ENCODE data around the gene COX7A1. TPM values are rescaled to one million over a fixed set of nuclear protein-coding genes. Genes with fewer than 3 reads are reported as not detected.
A peak's percentile ranks its signal among the peaks of the same experiment; 100 is the strongest.
"Not testable (repeated sequence)": the region's sequence is repeated elsewhere in the genome, so short reads cannot be mapped to it uniquely, and the experiment has no call there.

Gene COX7A1
- total RNA-seq: 10 to 100 TPM in 1 of 2 donors, 1 to 10 TPM in 1; 5.5 to 21.3 TPM
- long read RNA-seq, partial matches to known transcripts: 0 of 2 reads
- long read RNA-seq, other reads (novel, unspliced or antisense): 0 of 2 reads

DNA sequence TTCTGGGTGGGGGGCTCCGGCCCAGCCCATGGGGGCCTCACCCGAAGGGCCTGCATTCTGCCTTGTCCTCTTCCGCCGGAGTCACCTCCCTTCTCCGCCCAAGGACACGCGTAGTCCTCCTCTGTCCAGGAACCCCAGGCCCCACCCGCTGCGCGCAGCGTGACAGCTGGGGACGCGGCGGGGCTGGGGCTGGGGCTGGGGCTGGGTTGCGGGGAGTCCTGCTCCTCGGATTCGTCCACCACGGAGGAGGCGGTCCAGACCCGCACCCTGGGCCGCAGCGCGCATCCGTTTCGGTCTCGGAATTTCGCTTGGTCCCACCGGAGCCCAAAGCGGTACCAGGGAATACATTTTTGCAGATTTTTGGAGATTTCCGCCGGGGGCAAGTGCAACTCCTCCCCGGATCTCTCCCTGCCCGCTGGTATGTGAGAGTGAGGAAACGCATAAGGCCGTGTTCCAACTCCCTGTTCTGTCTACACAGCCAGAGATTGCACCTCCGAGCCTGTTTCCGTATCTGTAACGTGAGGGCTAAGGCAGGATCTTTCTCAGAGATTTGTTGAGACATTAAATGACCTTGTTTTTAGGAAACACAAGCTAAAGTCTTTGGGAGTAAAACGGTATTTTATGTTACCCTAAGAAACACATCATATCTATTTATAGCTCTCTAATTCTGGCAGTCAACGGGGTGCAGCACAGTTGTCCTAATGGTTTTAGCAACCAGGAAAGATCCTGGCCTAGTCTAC, at the start of gene COX7A1:
COX7A1 (minus strand) TSS at position 96 of the 740 bp plus-strand sequence; CDS start at position 56, 40 bp downstream.
- DNase-seq (no peak), ATAC-seq (peak; percentile 36)
- intact Hi-C loops (cut with DNase I, micrococcal nuclease): no loop called here

DNA sequence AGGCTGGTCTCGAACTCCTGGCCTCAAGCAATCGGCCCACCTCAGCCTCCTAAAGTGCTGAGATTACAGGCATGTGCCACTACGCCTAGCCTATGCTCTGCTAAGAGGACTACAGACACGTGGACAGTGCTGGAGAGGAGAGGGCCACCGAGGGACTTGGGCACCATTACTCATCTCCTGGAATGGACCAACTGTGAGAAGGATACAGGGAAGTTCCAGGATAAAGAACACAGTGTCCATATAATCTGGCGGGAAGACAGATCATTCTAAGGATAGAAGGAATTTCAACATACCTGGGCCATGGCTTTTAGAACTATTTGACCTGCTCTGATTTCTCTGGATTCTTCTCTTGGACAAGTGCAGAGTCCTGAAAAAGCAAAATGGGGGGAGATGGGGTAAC, 49.4 kb upstream of the COX7A1 start:
- intact Hi-C loops (cut with DNase I, micrococcal nuclease): no loop called here
- DNase-seq (no peak), ATAC-seq (no peak)

DNA sequence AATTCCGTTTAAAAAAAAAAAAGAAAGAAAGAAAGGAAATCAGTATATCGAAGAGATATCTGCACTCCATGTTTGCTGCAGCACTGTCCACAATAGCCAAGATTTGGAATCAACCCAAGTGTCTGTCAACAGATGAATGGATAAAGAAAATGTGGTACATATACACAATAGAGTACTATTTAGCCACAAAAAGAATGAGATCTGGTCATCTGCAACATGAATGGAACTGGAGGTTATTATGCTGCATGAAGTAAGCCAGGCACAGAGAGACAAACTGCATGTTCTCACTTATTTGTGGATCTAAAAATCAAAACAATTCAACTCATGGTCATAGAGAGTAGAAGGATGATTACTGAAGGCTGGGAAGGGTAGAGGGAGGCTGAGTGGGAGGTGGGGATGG, 45.9 kb upstream of the COX7A1 start:
- ATAC-seq (no peak), DNase-seq (no peak)
- intact Hi-C loops (cut with DNase I, micrococcal nuclease): no loop called here

- intact Hi-C loops (cut with DNase I, micrococcal nuclease): no loop called here
- DNase-seq (no peak), ATAC-seq (no peak)
Observed at GRCh38 chr19:36196249-36196648, 44.0 kb upstream of the COX7A1 start.

GRCh38 chr19:36186722-36187121, 34.5 kb upstream of the COX7A1 start:
- DNase-seq; intact Hi-C loops (cut with DNase I, micrococcal nuclease); ATAC-seq: not testable (repeated sequence)

- intact Hi-C loops (cut with DNase I, micrococcal nuclease): no loop called here
- DNase-seq (no peak), ATAC-seq (no peak)
Observed at GRCh38 chr19:36183245-36183628, 31.0 kb upstream of the COX7A1 start.

DNA sequence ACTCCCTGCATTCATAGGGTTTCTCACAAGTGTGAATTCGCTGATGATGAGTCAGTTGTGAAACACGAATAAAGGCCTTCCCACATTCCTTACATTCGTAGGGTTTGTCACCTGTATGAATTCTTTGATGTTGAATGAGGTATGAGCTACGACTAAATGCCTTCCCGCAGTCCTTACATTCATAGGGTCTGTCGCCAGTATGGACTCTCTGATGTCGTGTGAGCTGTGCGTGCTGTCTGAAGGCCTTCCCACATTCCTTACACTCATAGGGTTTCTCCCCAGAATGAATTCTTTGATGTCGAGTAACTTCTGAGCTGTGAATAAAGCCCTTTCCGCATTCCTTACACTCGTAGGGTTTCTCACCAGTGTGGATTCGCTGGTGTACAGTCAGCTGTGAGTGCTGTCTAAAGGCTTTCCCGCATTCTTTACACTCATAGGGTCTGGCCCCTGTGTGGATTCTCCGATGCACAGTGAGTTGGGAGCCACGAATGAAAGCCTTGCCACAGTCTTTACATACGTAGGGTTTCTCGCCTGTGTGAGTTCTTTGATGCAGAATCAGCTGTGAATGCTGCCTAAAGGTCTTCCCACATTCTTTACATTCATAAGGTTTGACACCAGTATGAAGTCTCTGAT, 30.5 kb upstream of the COX7A1 start:
- no peak for DNase-seq
- intact Hi-C loops (cut with DNase I, micrococcal nuclease): no loop called here
- ATAC-seq: no peak

DNA sequence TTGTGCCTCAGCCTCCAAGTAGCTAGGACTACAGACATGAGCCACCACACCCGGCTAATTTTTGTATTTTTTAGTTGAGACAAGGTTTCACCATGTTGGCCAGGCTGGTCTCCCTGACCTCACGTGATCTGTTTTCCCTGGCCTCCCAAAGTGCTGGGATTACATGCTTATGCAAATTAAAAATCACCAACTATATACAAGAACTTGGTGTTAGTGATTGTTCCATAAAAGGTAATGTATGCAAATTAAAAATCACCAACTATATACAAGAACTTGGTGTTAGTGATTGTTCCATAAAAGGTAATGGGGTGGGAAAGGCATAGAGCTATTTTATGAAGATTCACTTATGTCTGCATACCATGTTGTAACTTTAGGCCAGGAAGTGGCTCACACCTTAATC, 26.8 kb upstream of the COX7A1 start:
- ATAC-seq; DNase-seq; intact Hi-C loops (cut with DNase I, micrococcal nuclease): not testable (repeated sequence)

DNA sequence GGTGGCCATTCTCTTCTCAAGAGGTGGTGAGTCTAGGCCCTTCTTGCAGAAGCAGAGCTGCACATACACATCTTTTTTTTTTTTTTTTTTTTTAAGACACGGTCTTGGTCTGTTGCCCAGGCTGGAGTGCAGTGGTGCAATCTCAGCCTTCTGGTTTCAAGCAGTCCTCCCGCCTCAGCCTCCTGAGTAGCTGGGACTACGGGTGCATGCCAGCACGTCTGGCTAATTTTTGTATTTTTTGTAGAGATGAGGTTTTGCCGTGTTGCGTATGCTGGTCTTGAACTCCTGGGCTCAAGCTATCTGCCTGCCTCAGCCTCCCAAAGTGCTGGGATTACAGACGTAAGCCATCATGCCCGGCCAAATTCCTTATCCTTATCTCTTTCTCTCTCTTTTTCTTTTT, 21.6 kb upstream of the COX7A1 start:
- intact Hi-C loops (cut with DNase I, micrococcal nuclease): loop anchor here (5.0 kb wide), 1 partner anchor 47 kb away; no protein-coding TSS in a partner anchor
- not testable (repeated sequence) for DNase-seq, ATAC-seq

- no peak for ATAC-seq
- no peak for DNase-seq
- intact Hi-C loops (cut with DNase I, micrococcal nuclease): loop anchor here (5.0 kb wide), 1 partner anchor 46 kb away; no protein-coding TSS in a partner anchor
Observed at GRCh38 chr19:36172852-36173251, 20.6 kb upstream of the COX7A1 start.

DNA sequence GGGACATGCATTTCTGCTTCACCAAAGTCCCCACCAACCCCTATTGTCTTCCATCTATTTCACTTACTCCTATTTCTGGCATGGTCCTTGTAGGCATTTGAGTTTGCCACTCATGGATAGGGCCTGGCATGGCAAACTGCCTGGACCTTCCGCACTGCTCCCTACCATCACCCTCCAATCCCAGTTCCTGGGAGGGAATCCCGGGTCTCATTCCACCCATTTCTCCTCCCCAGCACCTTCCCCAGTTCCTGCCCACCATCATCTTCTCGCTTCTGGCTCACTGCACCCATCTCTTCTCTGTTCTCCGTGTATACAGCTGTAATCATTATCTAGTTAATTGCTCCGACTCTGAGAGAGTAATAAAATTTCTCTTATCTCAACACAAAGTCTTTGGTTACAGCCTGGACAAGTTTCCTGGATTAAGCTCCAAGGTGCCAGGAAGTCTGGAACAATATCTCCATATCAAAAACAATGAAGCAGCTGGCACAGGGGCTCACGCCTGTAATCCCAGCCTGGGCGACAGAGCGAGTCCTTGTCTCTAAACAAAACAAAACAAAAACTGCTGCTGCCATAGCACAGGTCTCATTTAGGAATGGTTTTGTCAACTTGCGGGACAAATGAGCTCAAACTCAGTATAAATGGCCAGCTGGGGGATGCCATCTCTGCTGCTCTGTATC, 17.0 kb upstream of the COX7A1 start:
- intact Hi-C loops (cut with DNase I, micrococcal nuclease): no loop called here
- DNase-seq: peak; percentile 54 to 58
- ATAC-seq: peak; percentile 86

DNA sequence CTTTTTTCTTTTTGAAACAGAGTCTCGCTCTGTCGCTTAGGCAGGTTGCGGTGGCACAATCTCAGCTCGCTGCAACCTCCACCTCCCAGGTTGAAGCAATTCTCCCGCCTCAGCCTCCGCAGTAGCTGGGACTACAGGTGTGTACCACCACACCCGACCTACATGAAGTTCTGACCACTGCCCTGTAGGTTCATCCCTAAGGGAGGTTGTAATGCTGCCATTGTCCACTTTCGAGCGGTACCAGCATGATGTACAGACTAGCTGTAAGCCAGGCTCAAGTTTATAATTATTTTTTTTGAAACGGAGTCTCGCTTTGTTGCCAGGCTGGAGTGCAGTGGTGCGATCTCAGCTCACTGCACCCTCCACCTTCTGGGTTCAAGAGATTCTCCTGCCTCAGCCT, 11.6 kb upstream of the COX7A1 start:
- intact Hi-C loops (cut with DNase I, micrococcal nuclease): no loop called here
- peak; percentile 6 for ATAC-seq
- DNase-seq: no peak

- ATAC-seq (no peak), DNase-seq (no peak)
- intact Hi-C loops (cut with DNase I, micrococcal nuclease): no loop called here
Observed at GRCh38 chr19:36160821-36161596, 8.8 kb upstream of the COX7A1 start.

GRCh38 chr19:36153126-36153525, 879 bp upstream of the COX7A1 start:
- intact Hi-C loops (cut with DNase I, micrococcal nuclease): no loop called here
- DNase-seq (no peak), ATAC-seq (no peak)

GRCh38 chr19:36152019-36152351, 262 bp downstream of the COX7A1 start:
- intact Hi-C loops (cut with DNase I, micrococcal nuclease): no loop called here
- ATAC-seq (peak; percentile 10), DNase-seq (no peak)

DNA sequence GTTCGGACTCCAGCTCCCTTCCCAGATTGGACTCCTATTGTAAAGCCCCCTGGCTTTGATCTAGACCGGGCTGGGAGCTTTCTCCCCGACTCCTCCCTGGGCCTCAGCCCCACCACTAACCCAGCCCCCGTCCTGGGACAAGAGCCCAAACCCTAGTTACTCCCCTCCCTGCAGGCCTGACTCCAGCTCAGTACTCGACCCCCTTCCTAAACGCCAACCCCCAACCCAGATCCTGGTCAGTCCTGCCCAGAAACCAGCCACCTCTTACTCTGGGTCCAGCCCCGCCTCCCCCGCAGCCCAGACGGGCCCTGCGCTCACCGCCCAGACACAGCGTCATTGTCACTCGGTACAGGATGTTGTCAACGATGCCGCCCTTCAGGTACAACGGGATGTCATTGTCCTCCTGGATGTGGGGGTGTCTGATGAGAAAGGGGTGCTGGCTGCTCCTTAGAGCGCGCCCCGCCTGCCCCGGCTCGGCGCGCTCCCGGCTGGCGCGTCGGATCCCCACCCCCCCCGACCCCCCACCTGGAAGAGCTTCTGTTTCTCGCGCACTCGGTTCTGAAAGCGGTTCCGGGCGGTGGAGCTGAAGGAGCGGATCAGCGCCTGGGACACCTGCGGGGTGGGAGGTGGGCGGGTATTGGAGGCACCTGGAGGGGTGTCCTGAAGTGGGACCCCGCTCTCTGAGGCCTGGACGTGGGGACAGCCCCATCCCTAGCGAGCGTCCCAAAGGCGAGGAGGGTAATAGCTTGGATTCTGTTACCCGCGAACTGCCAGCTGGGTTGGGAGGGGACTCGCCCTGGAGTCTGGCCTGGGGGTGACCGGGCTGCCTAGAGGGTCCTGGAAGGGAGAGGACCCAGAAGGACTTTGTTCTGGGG, 866 bp downstream of the COX7A1 start:
- intact Hi-C loops (cut with DNase I, micrococcal nuclease): no loop called here
- ATAC-seq (peak; percentile 22), DNase-seq (no peak)

GRCh38 chr19:36150586-36150985, 1.7 kb downstream of the COX7A1 start:
- intact Hi-C loops (cut with DNase I, micrococcal nuclease): no loop called here
- ATAC-seq (peak; percentile 6), DNase-seq (no peak)
